HEK293 (cell line): ENCODE data around the gene ETV3.

Source experiments
- CTCF ChIA-PET: fragments of 350-600 bp; formaldehyde crosslinking; extraction: SDS; loops from one replicate; lab custom pipeline; 2021; ENCODE audit warnings: antibody characterized with exemption; lab: Yijun Ruan, JAX
- POLR2A ChIA-PET: fragments of 300-600 bp; formaldehyde crosslinking; extraction: SDS; loops from one replicate; lab custom pipeline; 2020; ENCODE audit warnings: antibody characterized with exemption, inconsistent platforms; lab: Yijun Ruan, JAX
- H3K27ac ChIP-seq: fragments of 200-500 bp; sonication (Bioruptor generic); 2 replicates; pipeline ENCODE4 v1.5.1; 2014; ENCODE audit warnings: low read depth, low read length, control low read depth, inconsistent platforms; ENCODE audit errors: extremely low read depth
- H3K36me3 ChIP-seq, 2 experiments: fragments of 200-500 bp in 1 of 2; sonication (Bioruptor generic) in 1 of 2; 1 replicate in 1 of 2; 2 replicates in 1 of 2; pipeline ENCODE4 v1.5.1; 2014 to 2017; ENCODE audit warnings: inconsistent platforms in 2 of 2, low read length in 2 of 2; ENCODE audit not compliant: control insufficient read depth in 2 of 2, insufficient read depth in 1 of 2
- H3K4me1 ChIP-seq: fragments of 200-500 bp; sonication (Bioruptor generic); 2 replicates; pipeline ENCODE4 v1.5.1; 2014; ENCODE audit warnings: mild to moderate bottlenecking, low read length, inconsistent platforms; ENCODE audit not compliant: control insufficient read depth, insufficient read depth
- H3K4me3 ChIP-seq: 2 replicates; pipeline ENCODE4 v1.5.1; 2011; ENCODE audit warnings: low read depth, mild to moderate bottlenecking, control low read depth, low read length, moderate library complexity
- H3K9me3 ChIP-seq: fragments of 200-500 bp; sonication (Bioruptor generic); 2 replicates; pipeline ENCODE4 v1.5.1; 2014; ENCODE audit warnings: low read depth, low read length, inconsistent platforms; ENCODE audit not compliant: control insufficient read depth, insufficient read depth
- EGR2 ChIP-seq: fragments of 450-650 bp; formaldehyde crosslinking; IDR thresholded peaks from 2 replicates; pipeline ENCODE4 v1.5.1; 2016; ENCODE audit warnings: low read depth, missing biosample characterization, missing genetic modification characterization
- FEZF1 ChIP-seq: fragments of 450-650 bp; formaldehyde crosslinking; IDR thresholded peaks from 2 replicates; pipeline ENCODE4 v1.5.1; 2016; ENCODE audit warnings: missing biosample characterization, missing genetic modification characterization
- IKZF3 ChIP-seq: fragments of 450-650 bp; IDR thresholded peaks from 2 replicates; pipeline ENCODE4 v1.5.0; 2018; ENCODE audit warnings: missing biosample characterization, mild to moderate bottlenecking, missing genetic modification characterization, moderate library complexity
- MEIS1 ChIP-seq: sonication (generic); formaldehyde crosslinking; IDR thresholded peaks from 2 replicates; pipeline ENCODE4 v1.8.1; 2022; ENCODE audit warnings: missing genetic modification reagents, mild to moderate bottlenecking, borderline replicate concordance
- MYNN ChIP-seq: fragments of 450-650 bp; formaldehyde crosslinking; IDR thresholded peaks from 2 replicates; pipeline ENCODE4 v1.5.1; 2016; ENCODE audit warnings: missing biosample characterization, missing genetic modification characterization, borderline replicate concordance
- PRDM1 ChIP-seq: fragments of 450-650 bp; formaldehyde crosslinking; IDR thresholded peaks from 2 replicates; pipeline ENCODE4; 2016; ENCODE audit warnings: missing biosample characterization, missing genetic modification characterization
- RBAK ChIP-seq: fragments of 450-650 bp; formaldehyde crosslinking; IDR thresholded peaks from 2 replicates; pipeline ENCODE4 v1.5.1; 2016; ENCODE audit warnings: missing biosample characterization, missing genetic modification characterization
- SP3 ChIP-seq: fragments of 450-650 bp; formaldehyde crosslinking; IDR thresholded peaks from 2 replicates; pipeline ENCODE4 v1.5.1; 2016; ENCODE audit warnings: missing biosample characterization, missing genetic modification characterization
- WT1 ChIP-seq: fragments of 450-650 bp; formaldehyde crosslinking; IDR thresholded peaks from 2 replicates; pipeline ENCODE4 v1.5.1; 2016; ENCODE audit warnings: missing biosample characterization, missing genetic modification characterization
- ZBTB17 ChIP-seq: fragments of 450-650 bp; formaldehyde crosslinking; IDR thresholded peaks from 2 replicates; pipeline ENCODE4 v1.5.1; 2016; ENCODE audit warnings: missing biosample characterization, missing genetic modification characterization
- ZFHX2 ChIP-seq: fragments of 450-650 bp; formaldehyde crosslinking; conservative IDR thresholded peaks from 2 replicates; pipeline ENCODE4 v1.5.1; 2016; ENCODE audit warnings: missing biosample characterization, missing genetic modification characterization
- ZFP3 ChIP-seq: fragments of 450-650 bp; formaldehyde crosslinking; IDR thresholded peaks from 2 replicates; pipeline ENCODE4 v1.5.1; 2016; ENCODE audit warnings: low read depth, missing biosample characterization, missing genetic modification characterization
- ZNF514 ChIP-seq: fragments of 450-650 bp; formaldehyde crosslinking; IDR thresholded peaks from 2 replicates; pipeline ENCODE4 v1.5.1; 2016; ENCODE audit warnings: missing biosample characterization, missing genetic modification characterization
- ZNF600 ChIP-seq: fragments of 450-650 bp; formaldehyde crosslinking; IDR thresholded peaks from 2 replicates; pipeline ENCODE4 v1.5.1; 2016; ENCODE audit warnings: missing biosample characterization, missing genetic modification characterization
- ZNF623 ChIP-seq: fragments of 450-650 bp; formaldehyde crosslinking; IDR thresholded peaks from 2 replicates; pipeline ENCODE4 v1.5.1; 2016; ENCODE audit warnings: missing biosample characterization, missing genetic modification characterization
- ZNF626 ChIP-seq: fragments of 450-650 bp; sonication (Bioruptor Pico); formaldehyde crosslinking; IDR thresholded peaks from 2 replicates; pipeline ENCODE4 v1.5.1; 2018; ENCODE audit warnings: missing biosample characterization, missing genetic modification characterization, inconsistent platforms
- ZNF654 ChIP-seq: fragments of 450-650 bp; formaldehyde crosslinking; IDR thresholded peaks from 2 replicates; pipeline ENCODE4 v1.5.1; 2016; ENCODE audit warnings: low read depth, missing biosample characterization, missing genetic modification characterization
- ZNF664 ChIP-seq: fragments of 450-650 bp; formaldehyde crosslinking; IDR thresholded peaks from 2 replicates; pipeline ENCODE4 v1.5.1; 2016; ENCODE audit warnings: missing biosample characterization, missing genetic modification characterization
- ZSCAN30 ChIP-seq: fragments of 450-650 bp; IDR thresholded peaks from 2 replicates; pipeline ENCODE4 v1.5.1; 2018; ENCODE audit warnings: missing biosample characterization, mild to moderate bottlenecking, missing genetic modification characterization, moderate library complexity
- TF ChIP-seq, protein P1 (sequence below): IDR thresholded peaks from 2 replicates; pipeline ENCODE4 v1.6.1; 2011; ENCODE audit warnings: mild to moderate bottlenecking, low read depth, low read length, borderline replicate concordance
- TF ChIP-seq, protein P2 (sequence below): fragments of 450-650 bp; formaldehyde crosslinking; IDR thresholded peaks from 2 replicates; pipeline ENCODE4 v1.5.1; 2016; ENCODE audit warnings: missing biosample characterization, missing genetic modification characterization
- TF ChIP-seq, protein P3 (sequence below): fragments of 450-650 bp; formaldehyde crosslinking; IDR thresholded peaks from 2 replicates; pipeline ENCODE4 v1.5.1; 2016; ENCODE audit warnings: missing biosample characterization, missing genetic modification characterization, borderline replicate concordance
- TF ChIP-seq, protein P4 (sequence below): fragments of 450-650 bp; formaldehyde crosslinking; IDR thresholded peaks from 2 replicates; pipeline ENCODE4 v1.5.1; 2017; ENCODE audit warnings: missing biosample characterization, missing genetic modification characterization

ETV3 gene

DNA sequence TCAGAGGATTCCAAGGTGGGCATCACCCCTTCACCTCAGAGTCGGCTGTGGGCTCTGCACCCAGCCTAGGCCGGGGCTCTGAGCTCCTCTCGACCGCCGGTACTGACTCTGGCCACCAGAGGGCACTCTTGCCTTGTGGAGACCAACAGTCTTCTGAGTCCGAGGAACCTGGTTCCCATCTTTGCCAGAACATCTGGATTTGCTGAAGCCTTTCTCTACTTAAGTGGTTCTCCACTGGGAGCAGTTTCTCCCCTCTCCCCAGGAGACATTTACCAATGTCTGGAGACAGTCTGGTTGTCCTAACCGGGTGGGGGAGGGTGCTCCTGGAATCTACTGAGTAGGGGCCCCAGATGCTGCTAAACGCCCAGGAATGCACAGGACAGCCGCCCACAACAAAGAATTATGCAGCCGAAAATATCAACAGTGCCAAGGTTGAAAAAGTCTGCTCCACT lies 48.0 kb downstream of the ETV3 start:
- ChIA-PET CTCF (interaction anchor here (0.6 to 7.7 kb wide), 41 partner anchors 9 to 924 kb away, joined by 3 to 288 read pairs (median 5); no protein-coding TSS in a partner anchor), POLR2A (interaction anchor here (0.7 to 1.4 kb wide), 2 partner anchors 66 to 71 kb away, joined by 3 to 5 read pairs; no protein-coding TSS in a partner anchor)
- Histone ChIP-seq H3K4me1 (no peaks in the 10 kb centered on the region), H3K9me3 (no peaks in the 10 kb centered on the region), H3K36me3 (no peaks in the 10 kb centered on the region), H3K4me3 (no peak overlapping the region), H3K27ac (no peak overlapping the region)
- TF ChIP-seq WT1 (tag by site-specific recombination) (no peak), FEZF1 (tag by site-specific recombination) (no peak), PRDM1 (tag by site-specific recombination) (0 out of 2 replicates have a peak, but pooled peaks have one; percentile 27), ZBTB17 (tag by site-specific recombination) (peak; percentile 68), RBAK (tag by site-specific recombination) (no peak), ZNF654 (tag by site-specific recombination) (peak; percentile 89), IKZF3 (0 out of 2 replicates have a peak, but pooled peaks have one; percentile 68), ZSCAN30 (tag by site-specific recombination) (peak; percentile 66; the same call in 1 of the 2 replicates), ZNF514 (tag by site-specific recombination) (no peak), ZFP3 (tag by site-specific recombination) (no peak), SP3 (tag by site-specific recombination) (no peak), EGR2 (tag by site-specific recombination) (0 out of 2 replicates have a peak, but pooled peaks have one; percentile 10), ZNF600 (tag by site-specific recombination) (peak; percentile 49; the same call in 1 of the 2 replicates), ZFHX2 (tag by site-specific recombination) (peak; percentile 28; the same call in 1 of the 2 replicates), MEIS1 (CRISPR knock-in tag) (no peak), ZNF664 (tag by site-specific recombination) (no peak)
- TF ChIP-seq, protein P1, sequence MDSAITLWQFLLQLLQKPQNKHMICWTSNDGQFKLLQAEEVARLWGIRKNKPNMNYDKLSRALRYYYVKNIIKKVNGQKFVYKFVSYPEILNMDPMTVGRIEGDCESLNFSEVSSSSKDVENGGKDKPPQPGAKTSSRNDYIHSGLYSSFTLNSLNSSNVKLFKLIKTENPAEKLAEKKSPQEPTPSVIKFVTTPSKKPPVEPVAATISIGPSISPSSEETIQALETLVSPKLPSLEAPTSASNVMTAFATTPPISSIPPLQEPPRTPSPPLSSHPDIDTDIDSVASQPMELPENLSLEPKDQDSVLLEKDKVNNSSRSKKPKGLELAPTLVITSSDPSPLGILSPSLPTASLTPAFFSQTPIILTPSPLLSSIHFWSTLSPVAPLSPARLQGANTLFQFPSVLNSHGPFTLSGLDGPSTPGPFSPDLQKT = no peak
- TF ChIP-seq, protein P2, sequence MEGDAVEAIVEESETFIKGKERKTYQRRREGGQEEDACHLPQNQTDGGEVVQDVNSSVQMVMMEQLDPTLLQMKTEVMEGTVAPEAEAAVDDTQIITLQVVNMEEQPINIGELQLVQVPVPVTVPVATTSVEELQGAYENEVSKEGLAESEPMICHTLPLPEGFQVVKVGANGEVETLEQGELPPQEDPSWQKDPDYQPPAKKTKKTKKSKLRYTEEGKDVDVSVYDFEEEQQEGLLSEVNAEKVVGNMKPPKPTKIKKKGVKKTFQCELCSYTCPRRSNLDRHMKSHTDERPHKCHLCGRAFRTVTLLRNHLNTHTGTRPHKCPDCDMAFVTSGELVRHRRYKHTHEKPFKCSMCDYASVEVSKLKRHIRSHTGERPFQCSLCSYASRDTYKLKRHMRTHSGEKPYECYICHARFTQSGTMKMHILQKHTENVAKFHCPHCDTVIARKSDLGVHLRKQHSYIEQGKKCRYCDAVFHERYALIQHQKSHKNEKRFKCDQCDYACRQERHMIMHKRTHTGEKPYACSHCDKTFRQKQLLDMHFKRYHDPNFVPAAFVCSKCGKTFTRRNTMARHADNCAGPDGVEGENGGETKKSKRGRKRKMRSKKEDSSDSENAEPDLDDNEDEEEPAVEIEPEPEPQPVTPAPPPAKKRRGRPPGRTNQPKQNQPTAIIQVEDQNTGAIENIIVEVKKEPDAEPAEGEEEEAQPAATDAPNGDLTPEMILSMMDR = peak; percentile 81

DNA sequence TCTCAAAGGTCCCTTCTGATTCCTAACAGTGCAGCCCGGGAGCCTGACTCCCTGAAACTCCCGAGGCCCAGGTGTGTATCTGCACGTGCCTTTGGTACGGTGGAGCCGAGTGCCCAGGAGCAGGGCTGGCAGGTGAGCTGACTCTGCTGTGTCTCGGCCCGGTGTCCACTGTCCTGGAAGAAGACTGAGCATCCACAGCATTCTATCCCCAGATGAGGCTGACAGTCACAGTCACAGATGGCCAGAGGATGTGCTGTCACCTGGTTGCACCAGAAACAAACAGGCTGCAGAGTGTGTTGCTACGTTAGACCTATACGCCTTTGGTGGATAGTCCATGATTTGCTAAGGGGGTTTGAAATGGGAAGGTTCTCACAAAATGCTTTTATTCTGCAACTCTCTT lies 48.4 kb downstream of the ETV3 start:
- no peak overlapping the region for H3K27ac ChIP-seq
- CTCF ChIA-PET = interaction anchor here (0.6 to 7.7 kb wide), 34 partner anchors 8 to 924 kb away, joined by 3 to 288 read pairs (median 6); no protein-coding TSS in a partner anchor
- TF ChIP-seq ZNF623 (tag by site-specific recombination) = no peak
- TF ChIP-seq, protein P3, sequence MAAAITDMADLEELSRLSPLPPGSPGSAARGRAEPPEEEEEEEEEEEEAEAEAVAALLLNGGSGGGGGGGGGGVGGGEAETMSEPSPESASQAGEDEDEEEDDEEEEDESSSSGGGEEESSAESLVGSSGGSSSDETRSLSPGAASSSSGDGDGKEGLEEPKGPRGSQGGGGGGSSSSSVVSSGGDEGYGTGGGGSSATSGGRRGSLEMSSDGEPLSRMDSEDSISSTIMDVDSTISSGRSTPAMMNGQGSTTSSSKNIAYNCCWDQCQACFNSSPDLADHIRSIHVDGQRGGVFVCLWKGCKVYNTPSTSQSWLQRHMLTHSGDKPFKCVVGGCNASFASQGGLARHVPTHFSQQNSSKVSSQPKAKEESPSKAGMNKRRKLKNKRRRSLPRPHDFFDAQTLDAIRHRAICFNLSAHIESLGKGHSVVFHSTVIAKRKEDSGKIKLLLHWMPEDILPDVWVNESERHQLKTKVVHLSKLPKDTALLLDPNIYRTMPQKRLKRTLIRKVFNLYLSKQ (tag by site-specific recombination) = no peak
- TF ChIP-seq ZNF626 (tag by site-specific recombination) = no peak
- no peak for TF ChIP-seq MYNN (tag by site-specific recombination)
- TF ChIP-seq, protein P4, sequence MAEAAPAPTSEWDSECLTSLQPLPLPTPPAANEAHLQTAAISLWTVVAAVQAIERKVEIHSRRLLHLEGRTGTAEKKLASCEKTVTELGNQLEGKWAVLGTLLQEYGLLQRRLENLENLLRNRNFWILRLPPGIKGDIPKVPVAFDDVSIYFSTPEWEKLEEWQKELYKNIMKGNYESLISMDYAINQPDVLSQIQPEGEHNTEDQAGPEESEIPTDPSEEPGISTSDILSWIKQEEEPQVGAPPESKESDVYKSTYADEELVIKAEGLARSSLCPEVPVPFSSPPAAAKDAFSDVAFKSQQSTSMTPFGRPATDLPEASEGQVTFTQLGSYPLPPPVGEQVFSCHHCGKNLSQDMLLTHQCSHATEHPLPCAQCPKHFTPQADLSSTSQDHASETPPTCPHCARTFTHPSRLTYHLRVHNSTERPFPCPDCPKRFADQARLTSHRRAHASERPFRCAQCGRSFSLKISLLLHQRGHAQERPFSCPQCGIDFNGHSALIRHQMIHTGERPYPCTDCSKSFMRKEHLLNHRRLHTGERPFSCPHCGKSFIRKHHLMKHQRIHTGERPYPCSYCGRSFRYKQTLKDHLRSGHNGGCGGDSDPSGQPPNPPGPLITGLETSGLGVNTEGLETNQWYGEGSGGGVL (tag by site-specific recombination) = no peak
- no peak for TF ChIP-seq ZSCAN30 (tag by site-specific recombination)
- H3K36me3 ChIP-seq = no peaks in the 10 kb centered on the region
- H3K4me1 ChIP-seq = no peaks in the 10 kb centered on the region
- POLR2A ChIA-PET = interaction anchor here (0.7 to 1.4 kb wide), 2 partner anchors 66 to 71 kb away, joined by 3 to 5 read pairs; no protein-coding TSS in a partner anchor
- H3K4me3 ChIP-seq = no peak overlapping the region
- H3K9me3 ChIP-seq = no peaks in the 10 kb centered on the region
